ENCODE data around the gene REPS2.

Gene REPS2

GRCh38 chrX:17098516-17099247, 152.2 kb downstream of the REPS2 start:
- DNase-seq = no peak

GRCh38 chrX:17104433-17104832, 158.0 kb downstream of the REPS2 start:
- DNase-seq = no peak

- no peak for DNase-seq
Measured at GRCh38 chrX:17120816-17121215, 174.4 kb downstream of the REPS2 start.

- no peak for DNase-seq
Measured at GRCh38 chrX:17154001-17154400, 207.5 kb downstream of the REPS2 start.

GRCh38 chrX:17160975-17161374, 214.5 kb downstream of the REPS2 start:
- no peak for DNase-seq

- DNase-seq = no peak
Measured at GRCh38 chrX:17161991-17162390, 215.5 kb downstream of the REPS2 start.

- DNase-seq = no peak
Measured at GRCh38 chrX:17164079-17164478, 217.6 kb downstream of the REPS2 start.

- no peak for DNase-seq
Measured at GRCh38 chrX:17164941-17165340, 218.5 kb downstream of the REPS2 start.

- no peak for DNase-seq
Measured at GRCh38 chrX:17167915-17168314, 221.5 kb downstream of the REPS2 start.

- DNase-seq = no peak
Measured at GRCh38 chrX:17170973-17171372, 224.5 kb downstream of the REPS2 start.

- no peak for DNase-seq
Measured at GRCh38 chrX:17174671-17175070, 228.2 kb downstream of the REPS2 start.

- DNase-seq = no peak
Measured at GRCh38 chrX:17182317-17182716, 235.9 kb downstream of the REPS2 start.

- no peak for DNase-seq
Measured at GRCh38 chrX:17183566-17183965, 237.1 kb downstream of the REPS2 start.

GRCh38 chrX:17185431-17185830, 239.0 kb downstream of the REPS2 start:
- no peak for DNase-seq

GRCh38 chrX:17187136-17187756, 240.8 kb downstream of the REPS2 start:
- DNase-seq = no peak

- DNase-seq = no peak
Measured at GRCh38 chrX:17192106-17192505, 245.6 kb downstream of the REPS2 start.

Measured in activated T-cell treated with anti-CD3 and anti-CD28 coated beads, Interleukin-2, amount 50 U/mL, for 1 hour (primary cell).